Heart right ventricle (tissue), 16 donors: ENCODE measurements around the gene GPRC5B. TPM values are rescaled to one million over a fixed set of nuclear protein-coding genes. Genes with fewer than 3 reads are reported as not detected.

ENCODE experiments used
- ATAC-seq, 8 donors: fragments of 200-7000 bp; cut with Tn5 transposase; one replicate each; pipeline ENCODE4 v1.9.1; 2020; ENCODE audit warnings: mild to moderate bottlenecking in 8 of 8, moderate library complexity in 8 of 8, moderate number of reproducible peaks in 1 of 8
- DNase-seq, 2 donors: peaks; one replicate each; pipeline ENCODE4 v3.0.0-alpha.2; 2020
- H3K27ac ChIP-seq, 10 donors: fragments of 200-600 bp; sonication (generic) in 2 of 10; one replicate each; pipeline versions ENCODE4 v1.5.0 to v1.8.0; 2020 to 2022; ENCODE audit warnings: mild to moderate bottlenecking in 3 of 10
- H3K27me3 ChIP-seq, 7 donors: fragments of 200-600 bp; one replicate each; pipeline ENCODE4 v1.8.0; 2021 to 2022; ENCODE audit warnings: mild to moderate bottlenecking in 2 of 7
- H3K36me3 ChIP-seq, 9 donors: fragments of 200-600 bp; sonication (generic) in 1 of 9; one replicate each; pipeline versions ENCODE4 v1.5.0 to v1.8.0; 2020 to 2022; ENCODE audit warnings: mild to moderate bottlenecking in 2 of 9
- H3K4me1 ChIP-seq, 9 donors: fragments of 200-600 bp; sonication (generic) in 1 of 9; one replicate each; pipeline versions ENCODE4 v1.5.0 to v1.8.0; 2020 to 2022; ENCODE audit warnings: mild to moderate bottlenecking in 4 of 9
- H3K4me3 ChIP-seq, 10 donors: fragments of 200-600 bp; sonication (generic) in 2 of 10; one replicate each; pipeline versions ENCODE4 v1.5.0 to v1.8.0; 2020 to 2022; ENCODE audit warnings: mild to moderate bottlenecking in 7 of 10, moderate library complexity in 2 of 10
- H3K9me3 ChIP-seq, 11 donors: fragments of 200-600 bp in 10 of 11; sonication (generic) in 2 of 11; one replicate each; pipeline versions ENCODE4 v1.5.0 to v1.8.0; 2013 to 2022; ENCODE audit warnings: mild to moderate bottlenecking in 2 of 11, control low read depth in 1 of 11, moderate library complexity in 1 of 11
- CTCF ChIP-seq, 9 donors: fragments of 200-600 bp; sonication (generic) in 2 of 9; IDR thresholded peaks; one replicate each; pipeline versions ENCODE4 v1.5.0 to v1.8.0; 2021 to 2022; ENCODE audit warnings: antibody characterized with exemption in 9 of 9, mild to moderate bottlenecking in 5 of 9, moderate library complexity in 1 of 9
- WGBS, 2 donors: extraction: QIAGEN DNeasy Blood & Tissue Kit; methylation state at CpG; one replicate each; pipeline ENCODE4 v1.1.7; 2013; ENCODE audit warnings: inconsistent platforms in 1 of 2; 5-methylcytosine and 5-hydroxymethylcytosine counted together
- intact Hi-C, 10 donors: fragments of 100-400 bp; cut with DNase I; formaldehyde crosslinking; loops; one replicate each; pipeline versions ENCODE4 v1.11.1 to v1.14.2; 2022
- polyA plus RNA-seq, 2 donors: library from polyadenylated mRNA; stranded (reverse); fragments of 200-250 nt; gene quantifications; one replicate each; pipeline ENCODE4 v1.2.3, GENCODE V29; 2013
- total RNA-seq, 10 donors: library from RNA; stranded (reverse); fragmentation: NEBNext Ultra II Directional in 3 of 10; extraction: Animal tissue kit (Norgen Biotek cat#: 25700) in 3 of 10; gene quantifications; one replicate each; pipeline versions ENCODE4 v1.2.1 to v1.2.4, GENCODE V29; 2021 to 2023
- donor health status: Arrhythmogenic right ventricular cardiomyopathy.
- donor health status: ischemic (EF 13 %, LVEDD 7.1; RV severe dilation, severe dysfunction).
- donor health status: healthy with polysubstance abuse.
- donor health status: DM: no; HTN: yes; CAD: no.
- donor health status: DM: no; HTN: no; CAD: no.
- donor health status: ischemic (EF 25% LVEDD 6.9; RV normal size, moderate dysfunction).
- donor health status: ischemic (EF 25% LVEDD 5.7; RV mildly dilated, moderate dysfunction).
- donor health status: healthy.
- donor health status: DM: yes; HTN: yes; CAD: no.
- donor health status: Ischemic cardiomyopathy.
- donor health status: ischemic (EF 35%, LVEDD 5.7; RV mildly dilated, moderate dysfunction).
- donor health status: nonischemic (EF 11% LVEDD 7.7; RV severe dilation, severe dysfunction).
- donor health status: DM: yes; HTN: yes; CAD: no.
- donor health status: PGD.
- donor health status: ischemic (EF 29% LVEDD 5.4; RV normal size, mild dysfunction).
- donor health status: nonischemic (EF 23%, LVEDD 6.1; RV moderate dilation, normal function).

GPRC5B gene
- total and polyA plus RNA-seq, 12 donors: 24.1 to 208 (median 69.4) TPM

- intact Hi-C loops: no loop called here
- DNase-seq: no peak
- no peak overlapping the region for H3K4me3 ChIP-seq
- H3K36me3 ChIP-seq: no peaks in the 10 kb centered on the region
- peak overlapping the region in 6 of 10 donors; percentile 74 to 82 (median 78) for H3K27ac ChIP-seq
- H3K4me1 ChIP-seq: peaks cover 0 to 45% (median 10%) of the 10 kb centered on the region in 9 donors
- H3K27me3 ChIP-seq: no peaks in the 10 kb centered on the region
- H3K9me3 ChIP-seq: no peaks in the 10 kb centered on the region
- ATAC-seq: no peak
- no peak for TF ChIP-seq CTCF (IDR thresholded peaks at IDR 0.05)
- WGBS, 2 donors: 36 to 37% methylated on average over 6 of the region's 6 CpGs
Observed at GRCh38 chr16:19842426-19843157, 42.1 kb downstream of the GPRC5B start.

- ATAC-seq (peak; percentile 46 to 84 (median 74)), DNase-seq (peak in 1 of 2 donors; percentile 19)
- H3K27ac ChIP-seq: peak overlapping the region; percentile 31 to 82 (median 74)
- H3K4me1 ChIP-seq: peaks cover 0 to 52% (median 13%) of the 10 kb centered on the region in 9 donors
- no peaks in the 10 kb centered on the region for H3K9me3 ChIP-seq
- H3K4me3 ChIP-seq: no peak overlapping the region
- no peaks in the 10 kb centered on the region for H3K36me3 ChIP-seq
- WGBS, 2 donors: 30 to 56% methylated on average over 3 of the region's 3 CpGs
- H3K27me3 ChIP-seq: no peaks in the 10 kb centered on the region
- no peak for TF ChIP-seq CTCF (IDR thresholded peaks at IDR 0.05)
- intact Hi-C loops: no loop called here
Observed at GRCh38 chr16:19841184-19841583, 43.5 kb downstream of the GPRC5B start.

- DNase-seq: peak in 1 of 2 donors; percentile 68
- H3K27ac ChIP-seq: peak overlapping the region; percentile 31 to 82 (median 74)
- no peak for TF ChIP-seq CTCF (IDR thresholded peaks at IDR 0.05)
- no peak overlapping the region for H3K4me3 ChIP-seq
- WGBS, 2 donors: 10 to 23% methylated on average over 3 of the region's 3 CpGs
- no peaks in the 10 kb centered on the region for H3K9me3 ChIP-seq
- H3K36me3 ChIP-seq: no peaks in the 10 kb centered on the region
- peaks cover 0 to 57% (median 17%) of the 10 kb centered on the region in 9 donors for H3K4me1 ChIP-seq
- intact Hi-C loops: no loop called here
- peak; percentile 86 to 97 (median 92) for ATAC-seq
- no peaks in the 10 kb centered on the region for H3K27me3 ChIP-seq
Observed at GRCh38 chr16:19840524-19841110, 44.0 kb downstream of the GPRC5B start.

- ATAC-seq (no peak), DNase-seq (no peak)
- Histone ChIP-seq H3K27me3 (no peaks in the 10 kb centered on the region), H3K9me3 (no peaks in the 10 kb centered on the region), H3K4me1 (peaks cover 0 to 49% (median 17%) of the 10 kb centered on the region in 9 donors), H3K4me3 (no peak overlapping the region), H3K27ac (peak overlapping the region in 7 of 10 donors; percentile 5 to 65 (median 30)), H3K36me3 (no peaks in the 10 kb centered on the region)
- WGBS, 2 donors: 79 to 80% methylated on average over 13 of the region's 13 CpGs
- intact Hi-C loops: no loop called here
- no peak for TF ChIP-seq CTCF (IDR thresholded peaks at IDR 0.05)
Observed at GRCh38 chr16:19837984-19838707, 46.5 kb downstream of the GPRC5B start.
